K562 (cell line): ENCODE measurements around the gene BAZ2A. TPM values are rescaled to one million over a fixed set of nuclear protein-coding genes. Genes with fewer than 3 reads are reported as not detected.

ENCODE experiments used
- AFF4 ChIP-seq: sonication (generic); formaldehyde crosslinking; IDR thresholded peaks from 2 replicates; pipeline ENCODE4 v1.8.0; 2023; ENCODE audit warnings: mild to moderate bottlenecking, missing genetic modification reagents
- BRCA1 ChIP-seq, 2 experiments: fragments of 450-650 bp in 1 of 2; sonication (generic) in 1 of 2; formaldehyde crosslinking in 1 of 2; IDR thresholded peaks; 2 replicates each; pipeline versions ENCODE4 v1.5.0 to v1.6.1; 2017 to 2020; ENCODE audit warnings: mild to moderate bottlenecking in 1 of 2, missing genetic modification reagents in 1 of 2
- BRF2 ChIP-seq: IDR thresholded peaks from 3 replicates; pipeline ENCODE4 v1.6.1; 2011; ENCODE audit warnings: borderline replicate concordance, mild to moderate bottlenecking; ENCODE audit not compliant: insufficient read length, insufficient read depth
- ELF1 ChIP-seq: fragments of 200-800 bp; sonication (Bioruptor generic); IDR thresholded peaks from 2 replicates; pipeline ENCODE4 v1.6.1; 2016; ENCODE audit warnings: missing genetic modification characterization, missing compliant biosample characterization
- FIP1L1 ChIP-seq: fragments of 200-400 bp; formaldehyde crosslinking; IDR thresholded peaks from 2 replicates; pipeline ENCODE4 v1.6.1; 2018; ENCODE audit warnings: mild to moderate bottlenecking, low read depth, low read length; ENCODE audit not compliant: poor library complexity, severe bottlenecking
- HDAC1 ChIP-seq, 2 experiments: fragments of 450-650 bp; IDR thresholded peaks; 2 replicates each; pipeline ENCODE4 v1.6.1; 2016 to 2017; ENCODE audit warnings: inconsistent platforms in 1 of 2, mild to moderate bottlenecking in 1 of 2, moderate library complexity in 1 of 2
- KAT7 ChIP-seq: sonication (generic); formaldehyde crosslinking; IDR thresholded peaks from 2 replicates; pipeline ENCODE4 v1.8.0; 2022; ENCODE audit warnings: missing genetic modification reagents, mild to moderate bottlenecking, borderline replicate concordance
- NFXL1 ChIP-seq: fragments of 450-650 bp; formaldehyde crosslinking; IDR thresholded peaks from 2 replicates; pipeline ENCODE4 v1.4.0; 2021; ENCODE audit warnings: mild to moderate bottlenecking
- NR1H2 ChIP-seq: sonication (generic); formaldehyde crosslinking; IDR thresholded peaks from 2 replicates; pipeline ENCODE4 v1.4.0; 2020; ENCODE audit warnings: mild to moderate bottlenecking, missing genetic modification reagents
- SMAD3 ChIP-seq: fragments of 450-650 bp; formaldehyde crosslinking; conservative IDR thresholded peaks from 2 replicates; pipeline ENCODE4 v1.4.0; 2020; ENCODE audit warnings: mild to moderate bottlenecking
- ZBTB11 ChIP-seq, 3 experiments: fragments of 200-800 bp in 1 of 3; fragments of 250-450 bp in 1 of 3; fragments of 450-650 bp in 1 of 3; sonication (Bioruptor Pico) in 1 of 3; sonication (Bioruptor generic) in 1 of 3; formaldehyde crosslinking in 1 of 3; IDR thresholded peaks; 2 replicates each; pipeline versions ENCODE4 v1.6.1 to v1.8.0; 2016 to 2022; ENCODE audit warnings: mild to moderate bottlenecking in 2 of 3, missing genetic modification characterization in 2 of 3, missing compliant biosample characterization in 1 of 3, moderate library complexity in 1 of 3
- ZKSCAN8 ChIP-seq: fragments of 200-800 bp; sonication (Bioruptor generic); IDR thresholded peaks from 2 replicates; pipeline ENCODE4 v1.6.1; 2016; ENCODE audit warnings: missing genetic modification characterization, missing compliant biosample characterization
- ZNF384 ChIP-seq: IDR thresholded peaks from 2 replicates; pipeline ENCODE4 v1.6.1; 2012; ENCODE audit warnings: low read depth, low read length, improper control_type of control experiment
- ZNF584 ChIP-seq: fragments of 200-800 bp; sonication (Bioruptor generic); IDR thresholded peaks from 2 replicates; pipeline ENCODE4 v1.6.1; 2016; ENCODE audit warnings: low read depth, mild to moderate bottlenecking, missing genetic modification characterization, missing compliant biosample characterization
- polyA plus RNA-seq, 8 experiments: library from polyadenylated mRNA; depleted of rRNA in 4 of 8; stranded (reverse) in 5 of 8; unstranded in 3 of 8; fragments of >200 nt; fragmentation: Nextera tagmentation in 2 of 8; fragmentation: Illumina TruSeq in 1 of 8; extraction: Ambion mirVana in 2 of 8; extraction: Trizol in 1 of 8; gene quantifications; 2 replicates each; pipeline versions ENCODE4 v1.2.1 to v1.2.3, GENCODE V29; 2011 to 2014; ENCODE audit warnings: inconsistent platforms in 1 of 8, missing spikeins in 1 of 8
- total RNA-seq, 7 experiments: library from RNA; depleted of rRNA in 6 of 7; stranded (reverse); fragments of >200 nt in 6 of 7; fragmentation: Illumina TruSeq in 2 of 7; extraction: Trizol in 2 of 7; gene quantifications; 2 replicates each; pipeline versions ENCODE4 v1.2.1 to v1.2.3, GENCODE V29; 2011 to 2021; ENCODE audit warnings: low replicate concordance in 1 of 7

The BAZ2A gene
- total and polyA plus RNA-seq, 9 of the 15 experiments (the other 6 are each of a cell fraction or from before 2014, with no cell fraction given): 4.5 to 86.4 (median 26.2) TPM

GRCh38 chr12:56645201-56645716 is 15.1 kb upstream of the BAZ2A start (continued):
- TF ChIP-seq AFF4 (CRISPR knock-in tag): peak; percentile 73; the same call in 1 of the 2 replicates
- TF ChIP-seq BRCA1 (IDR thresholded peaks at IDR 0.05): no peak
- 0 out of 2 replicates have a peak, but pooled peaks have one; percentile 50 for TF ChIP-seq BRCA1 (CRISPR knock-in tag; IDR thresholded peaks at IDR 0.05)
- no peak for TF ChIP-seq ELF1 (tag)
- no peak for TF ChIP-seq NFXL1 (CRISPR knock-in tag)
- no peak for TF ChIP-seq ZNF384
- TF ChIP-seq BRF2: no peak
- no peak for TF ChIP-seq FIP1L1
- TF ChIP-seq HDAC1 (IDR thresholded peaks at IDR 0.05): 0 out of 4 replicates have a peak, but pooled peaks of 1 of the 2 experiments have one; percentile 45
- no peak for TF ChIP-seq SMAD3
- TF ChIP-seq ZNF584 (CRISPR knock-in tag): 0 out of 2 replicates have a peak, but pooled peaks have one; percentile 1
- no peak for TF ChIP-seq ZKSCAN8 (CRISPR knock-in tag)
- TF ChIP-seq ZBTB11 (CRISPR knock-in tag; IDR thresholded peaks at IDR 0.05): no peak
- peak; percentile 79 for TF ChIP-seq KAT7 (CRISPR knock-in tag)
- TF ChIP-seq NR1H2: peak; percentile 68; the same call in 1 of the 2 replicates
